ENCODE results near the gene ATP1A1. TPM values are rescaled to one million over a fixed set of nuclear protein-coding genes. Genes with fewer than 3 reads are reported as not detected.
A peak's percentile ranks its signal among the peaks of the same experiment; 100 is the strongest.

ATP1A1 gene
- total RNA-seq, 1 donor from 2014 or later, result 518 TPM

GRCh38 chr1:116371752-116372151 lies 1.3 kb upstream of the ATP1A1 start:
- no peak for DNase-seq
- intact Hi-C loops (cut with DNase I), result no loop called here

GRCh38 chr1:116372191-116372590 lies 853 bp upstream of the ATP1A1 start:
- Histone ChIP-seq H3K9me3 (no peaks in the 10 kb centered on the region), H3K4me3 (peak overlapping the region; percentile 84), H3K4me1 (peaks cover 42% of the 10 kb centered on the region), H3K27me3 (ENCODE audit: low read depth) (no peaks in the 10 kb centered on the region), H3K27ac (peak overlapping the region; percentile 96), H3K36me3 (no peaks in the 10 kb centered on the region)
- no peak for TF ChIP-seq CTCF (IDR thresholded peaks at IDR 0.05)
- ATAC-seq, result no peak
- intact Hi-C loops (cut with DNase I), result no loop called here
- DNase-seq, result peak; percentile 48

More at GRCh38 chr1:116371752-116372151, 1.3 kb upstream of the ATP1A1 start:
- Histone ChIP-seq H3K27ac (peak overlapping the region; percentile 96), H3K4me3 (no peak overlapping the region), H3K4me1 (peaks cover 38% of the 10 kb centered on the region), H3K27me3 (ENCODE audit: low read depth) (no peaks in the 10 kb centered on the region), H3K9me3 (no peaks in the 10 kb centered on the region), H3K36me3 (no peaks in the 10 kb centered on the region)
- no peak for ATAC-seq
- no peak for TF ChIP-seq CTCF (IDR thresholded peaks at IDR 0.05)

DNA sequence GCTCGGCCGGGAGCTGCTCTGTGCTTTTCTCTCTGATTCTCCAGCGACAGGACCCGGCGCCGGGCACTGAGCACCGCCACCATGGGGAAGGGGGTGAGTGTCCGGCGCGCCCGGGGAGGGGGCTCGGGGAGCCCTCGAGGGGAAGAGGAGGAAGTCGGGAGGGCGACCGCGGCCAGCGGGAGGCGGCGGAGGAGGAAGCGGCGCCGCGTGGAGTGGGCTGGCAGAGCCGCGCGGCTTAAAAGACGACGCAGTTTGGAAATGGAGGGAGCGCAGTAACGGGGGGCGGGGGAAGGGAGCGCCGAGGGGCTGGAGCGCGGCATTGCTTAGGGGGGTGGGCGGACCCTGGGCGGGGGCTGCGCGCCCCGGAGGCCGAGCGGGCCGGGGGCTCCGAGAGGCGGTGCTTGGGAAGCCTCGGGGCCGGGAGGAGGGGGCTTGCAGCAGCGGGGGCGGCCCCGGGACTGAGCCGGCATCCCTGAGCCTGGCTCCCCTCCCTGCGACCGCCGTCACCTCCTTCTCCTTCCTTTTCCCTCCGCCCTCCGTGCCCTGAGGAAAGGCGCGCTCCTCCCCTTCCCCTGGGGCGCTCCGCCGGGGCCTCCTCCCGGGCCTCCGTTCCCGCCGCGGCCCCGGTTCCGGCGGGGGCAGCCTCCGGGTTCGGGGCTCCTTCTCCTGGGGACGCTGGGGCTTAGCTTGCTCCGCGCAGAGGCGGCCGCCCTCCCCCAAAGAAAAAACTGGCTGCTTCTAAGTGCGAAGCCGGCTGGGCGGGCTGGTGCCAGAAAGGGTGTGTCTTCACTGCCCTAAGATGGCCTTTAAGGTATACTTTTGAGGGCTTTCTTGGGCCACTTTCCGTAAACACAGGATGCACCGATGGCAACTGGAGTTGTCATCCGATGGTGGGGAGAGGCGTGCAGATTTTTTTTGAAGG lies 648 bp downstream of the ATP1A1 start:
- TF ChIP-seq CTCF (IDR thresholded peaks at IDR 0.05), result no peak
- Histone ChIP-seq H3K27me3 (ENCODE audit: low read depth) (no peaks in the 10 kb centered on the region), H3K9me3 (no peaks in the 10 kb centered on the region), H3K36me3 (no peaks in the 10 kb centered on the region), H3K4me3 (peak overlapping the region; percentile 84), H3K27ac (peak overlapping the region; percentile 96), H3K4me1 (peaks cover 57% of the 10 kb centered on the region)
- intact Hi-C loops (cut with DNase I), result no loop called here
- peak; percentile 42 to 55 for ATAC-seq
- peak; percentile 87 for DNase-seq

DNA sequence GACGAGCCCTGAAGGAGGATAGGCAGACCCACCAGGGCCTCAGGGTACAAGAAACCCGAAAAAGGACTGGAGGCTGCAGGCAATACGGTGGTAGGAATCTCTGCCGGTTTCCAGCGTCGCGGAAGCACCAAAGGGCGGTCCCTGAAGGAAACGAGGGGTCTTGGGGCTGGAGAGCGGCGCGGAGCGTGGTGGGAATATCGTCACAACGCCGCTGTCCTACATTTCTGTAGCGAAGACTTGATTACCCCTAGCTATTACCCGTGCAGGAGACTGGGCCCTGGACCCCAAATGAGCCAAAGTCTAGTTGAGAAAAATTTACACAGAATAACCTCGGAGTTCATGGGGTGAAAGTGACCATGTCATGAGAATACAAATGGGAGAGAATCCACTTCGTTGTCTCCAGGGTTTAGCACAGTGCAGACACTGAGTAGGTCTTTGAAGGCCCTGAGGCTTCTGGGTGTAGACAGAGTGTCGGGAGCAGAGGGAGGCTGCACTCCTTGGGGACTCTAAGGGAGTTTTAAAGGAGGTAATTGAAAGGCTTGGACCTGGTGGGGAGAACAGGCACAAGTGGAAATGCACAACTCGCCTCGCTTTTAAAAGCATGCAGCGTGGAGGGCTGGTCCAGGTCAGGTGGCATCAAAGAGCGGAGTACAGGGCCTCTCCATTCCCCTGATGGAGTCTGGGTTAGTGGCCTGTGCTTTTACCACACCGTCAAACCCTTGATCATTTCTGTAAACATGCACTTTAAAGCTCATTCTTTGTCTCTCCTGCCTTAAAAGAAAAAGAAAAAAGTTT lies 1.5 kb downstream of the ATP1A1 start:
- DNase-seq (no peak), ATAC-seq (no peak)
- Histone ChIP-seq H3K27ac (peak overlapping the region; percentile 96), H3K9me3 (no peaks in the 10 kb centered on the region), H3K27me3 (ENCODE audit: low read depth) (no peaks in the 10 kb centered on the region), H3K4me1 (peaks cover 66% of the 10 kb centered on the region), H3K36me3 (no peaks in the 10 kb centered on the region), H3K4me3 (peak overlapping the region; percentile 84)
- TF ChIP-seq CTCF (IDR thresholded peaks at IDR 0.05), result no peak
- intact Hi-C loops (cut with DNase I), result no loop called here

GRCh38 chr1:116375148-116375886 lies 2.3 kb downstream of the ATP1A1 start:
- intact Hi-C loops (cut with DNase I), result no loop called here

More at GRCh38 chr1:116375148-116375886, 2.3 kb downstream of the ATP1A1 start:
- Histone ChIP-seq H3K4me1 (peaks cover 73% of the 10 kb centered on the region), H3K27ac (peak overlapping the region; percentile 96), H3K27me3 (ENCODE audit: low read depth) (no peaks in the 10 kb centered on the region), H3K9me3 (no peaks in the 10 kb centered on the region), H3K4me3 (peak overlapping the region; percentile 84), H3K36me3 (no peaks in the 10 kb centered on the region)
- TF ChIP-seq CTCF (IDR thresholded peaks at IDR 0.05), result no peak
- DNase-seq (no peak), ATAC-seq (no peak)

Data from lower lobe of right lung (tissue), 2 donors.